Esophagus squamous epithelium (tissue), 5 donors: ENCODE data around the gene FREM1. TPM values are rescaled to one million over a fixed set of nuclear protein-coding genes. Genes with fewer than 3 reads are reported as not detected.

Source experiments
- DNase-seq: peaks from one replicate; lab custom pipeline; 2025; lab: John Stamatoyannopoulos, UW
- H3K27ac ChIP-seq, 4 donors: fragments of 200-600 bp; sonication (generic); one replicate each; pipeline ENCODE4 v1.5.1; 2016 to 2019; ENCODE audit warnings: mild to moderate bottlenecking in 1 of 4
- H3K27me3 ChIP-seq, 4 donors: fragments of 200-600 bp; sonication (generic); 1 replicate in 3 of 4; 2 replicates in 1 of 4; pipeline versions ENCODE4 v1.5.1 to v1.6.0; 2017 to 2021; ENCODE audit warnings: antibody characterized with exemption in 1 of 4
- H3K36me3 ChIP-seq, 3 donors: fragments of 200-600 bp; sonication (generic); one replicate each; pipeline ENCODE4 v1.5.1; 2016 to 2019
- H3K4me1 ChIP-seq, 3 donors: fragments of 200-600 bp; sonication (generic); one replicate each; pipeline ENCODE4 v1.5.1; 2017 to 2019
- H3K4me3 ChIP-seq, 4 donors: fragments of 200-600 bp; sonication (generic); 1 replicate in 3 of 4; 2 replicates in 1 of 4; pipeline ENCODE4 v1.5.1; 2016 to 2019; ENCODE audit warnings: mild to moderate bottlenecking in 2 of 4, moderate library complexity in 1 of 4
- H3K9me3 ChIP-seq, 3 donors: fragments of 200-600 bp; sonication (generic); one replicate each; pipeline ENCODE4 v1.5.1; 2016 to 2019
- POLR2A ChIP-seq, 4 donors: fragments of 450-650 bp; IDR thresholded peaks; one replicate each; pipeline ENCODE4 v1.6.1; 2017; ENCODE audit warnings: antibody characterized with exemption in 4 of 4, mild to moderate bottlenecking in 4 of 4, moderate library complexity in 3 of 4
- WGBS, 2 donors: methylation state at CpG; one replicate each; pipeline ENCODE4 v1.1.5; 2018; 5-methylcytosine and 5-hydroxymethylcytosine counted together
- intact Hi-C: fragments of 100-400 bp; cut with DNase I; formaldehyde crosslinking; loops from one replicate; pipeline ENCODE4 v1.15.0; 2022
- total RNA-seq, 4 donors: library from RNA; depleted of rRNA; stranded (reverse); fragments of >200 nt; gene quantifications; one replicate each; pipeline ENCODE4 v1.1.0, GENCODE V29; 2016
- TF ChIP-seq, protein P1 (sequence below), 6 experiments: fragments of 450-650 bp in 4 of 6; fragments of 200-600 bp in 2 of 6; sonication (generic) in 2 of 6; IDR thresholded peaks; one replicate each; pipeline ENCODE4 v1.5.1; 2016 to 2019; ENCODE audit warnings: antibody characterized with exemption in 6 of 6, mild to moderate bottlenecking in 4 of 6, moderate library complexity in 4 of 6
- donor health status: DM: yes; HTN: yes; CAD: no.

The FREM1 gene
- total RNA-seq, 4 donors from 2014 or later: 0.09 to 0.95 (median 0.23) TPM; not detected in 1

DNA sequence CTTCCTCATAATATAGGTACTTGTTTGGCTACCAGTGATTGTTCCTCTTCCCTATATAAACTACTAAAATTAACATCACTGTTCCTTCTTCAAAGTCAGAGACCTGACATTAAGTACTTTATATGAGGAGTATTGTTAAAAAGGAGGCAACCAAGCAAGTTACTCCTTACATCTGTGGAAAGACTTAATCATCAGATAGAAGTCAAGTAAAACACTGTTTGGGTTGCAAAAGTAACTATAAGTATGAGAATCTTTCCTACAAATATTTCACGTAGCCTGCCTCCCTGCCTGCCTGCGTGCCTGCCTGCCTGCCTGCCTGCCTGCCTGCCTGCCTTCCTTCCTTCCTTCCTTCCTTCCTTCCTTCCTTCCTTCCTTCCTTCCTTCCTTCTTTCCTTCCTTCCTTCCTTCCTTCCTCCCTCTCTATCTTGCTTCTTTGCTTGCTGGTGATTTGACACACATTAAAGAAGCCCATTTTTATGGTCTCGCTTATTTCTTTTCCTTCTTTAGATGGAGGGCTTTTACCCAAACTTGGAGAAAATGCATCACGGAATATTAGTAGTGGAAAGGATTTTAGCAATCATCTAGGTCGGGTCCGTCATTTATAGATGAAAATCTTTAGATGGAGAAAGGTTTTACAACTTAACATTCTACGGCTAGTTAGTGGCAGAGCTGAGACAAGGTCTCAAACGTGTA is 190.9 kb downstream of the FREM1 start:
- intact Hi-C loops: no loop called here
- Histone ChIP-seq H3K36me3 (no peaks in the 10 kb centered on the region), H3K4me1 (no peaks in the 10 kb centered on the region), H3K27me3 (peaks cover 0 to 17% (median 0%) of the 10 kb centered on the region in 4 donors), H3K9me3 (no peaks in the 10 kb centered on the region), H3K4me3 (no peak overlapping the region), H3K27ac (no peak overlapping the region)
- no peak for DNase-seq
- TF ChIP-seq POLR2A (IDR thresholded peaks at IDR 0.05): no peak
- TF ChIP-seq, protein P1, sequence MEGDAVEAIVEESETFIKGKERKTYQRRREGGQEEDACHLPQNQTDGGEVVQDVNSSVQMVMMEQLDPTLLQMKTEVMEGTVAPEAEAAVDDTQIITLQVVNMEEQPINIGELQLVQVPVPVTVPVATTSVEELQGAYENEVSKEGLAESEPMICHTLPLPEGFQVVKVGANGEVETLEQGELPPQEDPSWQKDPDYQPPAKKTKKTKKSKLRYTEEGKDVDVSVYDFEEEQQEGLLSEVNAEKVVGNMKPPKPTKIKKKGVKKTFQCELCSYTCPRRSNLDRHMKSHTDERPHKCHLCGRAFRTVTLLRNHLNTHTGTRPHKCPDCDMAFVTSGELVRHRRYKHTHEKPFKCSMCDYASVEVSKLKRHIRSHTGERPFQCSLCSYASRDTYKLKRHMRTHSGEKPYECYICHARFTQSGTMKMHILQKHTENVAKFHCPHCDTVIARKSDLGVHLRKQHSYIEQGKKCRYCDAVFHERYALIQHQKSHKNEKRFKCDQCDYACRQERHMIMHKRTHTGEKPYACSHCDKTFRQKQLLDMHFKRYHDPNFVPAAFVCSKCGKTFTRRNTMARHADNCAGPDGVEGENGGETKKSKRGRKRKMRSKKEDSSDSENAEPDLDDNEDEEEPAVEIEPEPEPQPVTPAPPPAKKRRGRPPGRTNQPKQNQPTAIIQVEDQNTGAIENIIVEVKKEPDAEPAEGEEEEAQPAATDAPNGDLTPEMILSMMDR (IDR thresholded peaks at IDR 0.05): no peak
- 66 to 67% methylated on average over 8 of the region's 8 CpGs for WGBS, 2 donors

DNA sequence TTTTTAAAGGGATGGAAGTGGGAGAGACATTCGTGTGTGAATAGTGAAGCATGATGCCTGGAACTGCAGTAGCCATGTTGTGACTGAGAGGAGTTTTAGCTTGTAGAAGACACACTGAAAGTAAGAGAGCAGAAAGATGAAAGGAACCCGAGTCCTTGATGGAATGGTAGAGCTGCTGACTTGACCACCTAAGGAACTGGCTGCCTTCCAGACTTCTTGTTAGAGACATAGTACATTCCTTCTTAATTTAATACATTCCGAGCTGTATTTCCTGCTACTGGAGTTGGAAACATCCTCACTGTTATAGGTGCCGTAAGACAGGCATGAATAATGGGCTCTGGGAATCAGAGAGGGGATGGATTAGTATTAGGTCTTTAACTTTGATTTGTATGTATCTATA is 195.1 kb downstream of the FREM1 start:
- peaks cover 0 to 9% (median 0%) of the 10 kb centered on the region in 4 donors for H3K27me3 ChIP-seq
- TF ChIP-seq, protein P1 (IDR thresholded peaks at IDR 0.05): no peak
- no peak for TF ChIP-seq POLR2A (IDR thresholded peaks at IDR 0.05)
- no peaks in the 10 kb centered on the region for H3K9me3 ChIP-seq
- 71 to 73% methylated on average over 4 of the region's 4 CpGs for WGBS, 2 donors
- no peak for DNase-seq
- no peaks in the 10 kb centered on the region for H3K36me3 ChIP-seq
- H3K4me1 ChIP-seq: peaks cover 0 to 13% (median 0%) of the 10 kb centered on the region in 3 donors
- intact Hi-C loops: no loop called here
- H3K27ac ChIP-seq: no peak overlapping the region
- no peak overlapping the region for H3K4me3 ChIP-seq

DNA sequence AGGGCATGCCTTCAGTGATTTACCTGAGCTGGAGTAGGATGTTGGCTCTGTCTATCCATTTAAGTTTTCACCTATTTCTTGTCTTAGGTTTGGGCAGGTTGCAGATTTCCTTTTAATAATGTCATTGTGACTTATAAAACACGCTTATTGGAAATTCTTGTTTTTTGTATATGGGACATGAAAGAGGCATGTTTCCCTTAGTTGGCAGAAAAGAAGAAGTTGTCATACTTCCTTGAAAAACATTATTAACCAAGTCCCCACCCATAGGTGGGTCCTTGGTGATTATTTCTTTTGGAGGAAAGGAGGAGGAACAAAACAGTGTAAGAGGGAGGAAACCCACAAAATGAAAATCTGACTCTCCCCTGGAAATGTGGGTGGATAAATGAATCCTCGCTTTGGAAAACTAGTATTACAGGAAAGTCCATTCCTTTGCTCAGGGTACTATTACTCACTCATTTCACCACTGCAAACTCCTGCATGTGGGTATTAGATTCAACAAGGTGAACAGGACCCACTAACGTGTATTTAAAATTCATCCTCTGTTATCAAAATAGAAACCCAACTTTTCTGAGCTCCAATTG is 197.0 kb downstream of the FREM1 start:
- 45 to 68% methylated on average over 3 of the region's 3 CpGs for WGBS, 2 donors
- H3K9me3 ChIP-seq: no peaks in the 10 kb centered on the region
- H3K27ac ChIP-seq: peak overlapping the region in 3 of 4 donors; percentile 28 to 68 (median 52)
- H3K36me3 ChIP-seq: no peaks in the 10 kb centered on the region
- peaks cover 0 to 4% (median 0%) of the 10 kb centered on the region in 4 donors for H3K27me3 ChIP-seq
- no peak for TF ChIP-seq POLR2A (IDR thresholded peaks at IDR 0.05)
- TF ChIP-seq, protein P1 (IDR thresholded peaks at IDR 0.05): no peak
- H3K4me1 ChIP-seq: peaks cover 0 to 13% (median 0%) of the 10 kb centered on the region in 3 donors
- DNase-seq: no peak
- no peak overlapping the region for H3K4me3 ChIP-seq
- intact Hi-C loops: no loop called here

DNA sequence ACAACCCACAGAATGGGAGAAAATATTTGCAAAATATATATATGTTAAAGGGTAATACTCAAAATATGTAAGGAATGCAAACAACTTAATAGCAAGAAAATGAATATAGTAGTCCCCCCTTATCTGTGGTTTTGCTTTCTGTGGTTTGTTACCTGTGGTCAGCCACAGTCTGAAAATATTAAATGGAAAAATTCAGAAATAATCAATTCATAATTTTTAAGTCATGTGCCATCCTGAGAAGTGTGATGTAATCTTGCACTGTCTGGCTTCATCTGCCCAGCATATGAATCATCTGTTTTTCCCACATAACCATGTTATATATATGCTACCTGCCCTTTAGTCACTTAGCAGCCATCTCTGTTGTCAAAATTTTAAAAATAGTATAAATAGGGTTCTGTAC is 199.4 kb downstream of the FREM1 start:
- Histone ChIP-seq H3K4me3 (no peak overlapping the region), H3K36me3 (no peaks in the 10 kb centered on the region), H3K9me3 (no peaks in the 10 kb centered on the region), H3K27me3 (no peaks in the 10 kb centered on the region), H3K4me1 (peaks cover 0 to 13% (median 0%) of the 10 kb centered on the region in 3 donors), H3K27ac (no peak overlapping the region)
- DNase-seq: no peak
- intact Hi-C loops: no loop called here
- TF ChIP-seq, protein P1 (IDR thresholded peaks at IDR 0.05): no peak
- no peak for TF ChIP-seq POLR2A (IDR thresholded peaks at IDR 0.05)

DNA sequence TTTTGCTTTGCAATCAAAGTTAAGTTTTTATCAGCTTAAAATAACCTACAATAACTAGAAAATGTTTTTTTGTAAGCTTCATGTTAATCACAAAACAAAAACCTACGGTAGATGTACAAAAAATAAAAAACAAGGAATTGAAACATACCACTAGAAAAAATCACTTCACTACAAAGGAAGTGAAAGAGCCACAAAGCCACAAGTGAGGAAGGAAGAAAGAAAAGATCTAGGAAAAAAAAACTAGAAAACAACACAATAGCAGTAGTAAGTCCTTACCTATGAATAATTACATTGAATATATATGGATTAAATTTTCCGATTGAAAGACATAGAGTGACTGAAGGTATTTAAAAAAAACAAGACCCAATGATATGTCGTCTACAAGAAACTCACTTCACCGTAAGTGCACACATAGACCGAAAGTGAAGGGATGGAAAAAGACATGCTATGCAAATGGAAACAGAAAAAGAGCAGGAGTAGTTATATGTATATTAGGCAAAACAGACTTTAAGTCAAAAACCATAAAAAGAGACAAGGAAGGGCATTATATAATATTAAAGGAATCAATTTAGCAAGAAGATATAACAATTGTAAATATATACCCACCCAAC is 203.6 kb downstream of the FREM1 start:
- DNase-seq: no peak
- Histone ChIP-seq H3K36me3 (no peaks in the 10 kb centered on the region), H3K9me3 (peaks cover 0 to 10% (median 9%) of the 10 kb centered on the region in 3 donors), H3K27ac (no peak overlapping the region), H3K4me3 (no peak overlapping the region), H3K27me3 (peaks cover 0 to 2% (median 0%) of the 10 kb centered on the region in 4 donors), H3K4me1 (no peaks in the 10 kb centered on the region)
- TF ChIP-seq, protein P1 (IDR thresholded peaks at IDR 0.05): no peak
- no peak for TF ChIP-seq POLR2A (IDR thresholded peaks at IDR 0.05)
- WGBS, 2 donors: 76 to 89% methylated on average over 5 of the region's 5 CpGs
- intact Hi-C loops: no loop called here
